HCEC 1CT (cell line): Measurements from ENCODE around the gene TEX47.
A peak's percentile ranks its signal among the peaks of the same experiment; 100 is the strongest.

ENCODE experiments used
- DNase-seq: peaks from one replicate; pipeline ENCODE4 v3.0.0-alpha.2; 2017

The TEX47 gene

DNA sequence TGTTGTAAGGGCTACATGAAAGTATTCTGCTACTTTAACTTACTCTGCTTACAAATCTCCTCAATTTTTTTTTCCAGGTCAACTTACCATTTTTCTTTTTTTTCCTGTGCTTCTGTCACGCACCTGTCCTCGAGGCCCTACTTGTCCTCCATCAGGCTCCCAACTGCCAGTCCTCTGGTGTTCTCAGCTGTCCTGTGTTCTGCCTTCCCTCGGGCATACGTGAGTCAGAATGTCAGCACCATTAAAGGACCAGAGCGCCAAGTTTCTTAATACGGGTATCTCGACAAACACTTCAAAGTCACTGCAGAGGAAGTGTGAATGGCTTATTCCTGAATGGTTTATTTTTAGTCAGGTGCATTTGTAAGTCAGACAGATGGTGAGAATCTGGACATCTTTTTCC lies at the start of gene TEX47:
Gene TEX47, minus strand, starts transcription at position 185 of the 400 bp plus-strand sequence. CDS start 795 bp downstream, outside the sequence.
- DNase-seq = no peak

GRCh38 chr7:88845091-88845490 lies 49.6 kb upstream of the TEX47 start:
- DNase-seq = no peak

DNA sequence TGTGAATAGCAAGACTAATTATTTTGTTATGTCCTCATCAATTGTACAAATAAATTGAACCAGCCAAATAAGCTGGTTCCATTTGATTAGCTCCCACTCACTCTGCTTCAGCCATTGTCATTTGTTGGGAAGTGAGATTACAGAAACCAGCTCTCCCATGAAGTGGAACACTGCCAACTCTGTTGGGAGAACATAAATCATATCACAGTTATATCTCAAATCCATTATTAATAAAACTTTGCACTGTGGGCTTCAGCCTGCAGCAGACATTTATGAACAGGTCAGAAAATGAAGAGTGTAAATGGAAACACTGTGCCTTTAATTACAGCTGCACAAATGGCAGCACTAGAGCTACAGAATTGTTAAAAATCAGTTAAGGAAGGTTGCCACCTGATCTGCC lies 46.7 kb upstream of the TEX47 start:
- DNase-seq = no peak

DNA sequence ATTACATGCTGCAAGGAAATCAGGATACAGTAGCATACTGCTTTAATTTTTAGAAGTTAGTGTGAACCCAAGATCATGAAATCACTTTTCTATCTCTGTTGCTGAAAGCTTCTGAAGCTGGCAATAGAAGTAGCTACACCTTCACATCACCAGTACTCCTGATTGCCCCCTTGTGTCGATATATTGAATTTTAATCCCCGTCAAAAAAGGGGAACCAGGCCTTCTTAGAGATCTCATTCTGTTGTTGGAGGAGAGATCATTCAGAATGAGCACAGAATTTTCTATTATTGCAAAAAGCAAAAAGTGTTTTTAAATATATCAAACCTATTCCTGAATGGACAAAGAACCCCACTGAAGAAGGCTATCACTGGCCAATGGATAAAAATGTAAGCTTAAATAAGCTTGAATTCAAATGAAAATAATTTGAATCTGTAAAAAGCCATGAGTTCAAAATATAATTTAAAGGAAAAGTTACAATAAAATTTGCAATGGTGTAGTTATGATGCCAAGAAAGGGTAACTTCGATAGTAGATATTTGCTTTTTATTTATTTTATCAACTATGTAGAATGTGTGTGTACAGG lies 39.7 kb upstream of the TEX47 start:
- no peak for DNase-seq

- DNase-seq = no peak
Measured at GRCh38 chr7:88826222-88826621, 30.7 kb upstream of the TEX47 start.

DNA sequence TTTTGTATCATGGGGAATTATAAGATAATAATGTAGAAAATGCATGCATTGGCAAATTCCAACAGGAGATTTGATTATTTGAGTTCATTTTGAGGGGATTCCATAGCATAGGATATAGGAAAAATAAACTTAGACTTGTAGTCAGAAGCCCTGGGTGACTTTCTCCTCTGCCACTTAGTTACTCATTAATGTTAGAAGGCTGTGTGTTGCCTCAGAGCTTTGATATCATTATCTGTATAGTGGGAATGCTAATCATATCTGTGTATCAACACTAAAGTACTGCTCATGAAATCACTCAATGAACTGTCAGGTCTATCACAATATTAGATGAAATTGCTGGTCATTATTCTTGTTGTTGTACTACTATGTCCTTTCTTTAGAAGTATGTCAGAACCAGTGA lies 23.0 kb upstream of the TEX47 start:
- DNase-seq = no peak

- no peak for DNase-seq
Measured at GRCh38 chr7:88806280-88807037, 10.9 kb upstream of the TEX47 start.

- DNase-seq = no peak
Measured at GRCh38 chr7:88801046-88801445, 5.5 kb upstream of the TEX47 start.

DNA sequence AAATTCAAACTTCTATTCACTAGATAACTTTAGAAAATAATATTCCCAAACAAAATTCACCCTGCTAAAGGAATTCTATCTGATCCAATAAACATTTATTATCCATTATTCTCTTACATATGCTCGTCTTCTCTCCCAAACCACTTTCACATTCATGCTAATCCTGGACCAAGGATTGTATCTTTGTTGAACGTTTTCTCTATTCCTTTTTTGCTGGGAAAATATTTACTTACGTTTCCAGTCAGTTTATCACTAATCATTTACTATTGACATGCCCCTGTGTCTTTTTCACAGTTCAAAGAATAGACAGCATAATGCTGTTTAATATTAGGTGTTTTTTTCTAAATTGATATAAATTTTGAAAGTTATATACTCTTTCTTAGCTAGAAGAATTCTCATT lies 3.2 kb downstream of the TEX47 start:
- DNase-seq = no peak

DNA sequence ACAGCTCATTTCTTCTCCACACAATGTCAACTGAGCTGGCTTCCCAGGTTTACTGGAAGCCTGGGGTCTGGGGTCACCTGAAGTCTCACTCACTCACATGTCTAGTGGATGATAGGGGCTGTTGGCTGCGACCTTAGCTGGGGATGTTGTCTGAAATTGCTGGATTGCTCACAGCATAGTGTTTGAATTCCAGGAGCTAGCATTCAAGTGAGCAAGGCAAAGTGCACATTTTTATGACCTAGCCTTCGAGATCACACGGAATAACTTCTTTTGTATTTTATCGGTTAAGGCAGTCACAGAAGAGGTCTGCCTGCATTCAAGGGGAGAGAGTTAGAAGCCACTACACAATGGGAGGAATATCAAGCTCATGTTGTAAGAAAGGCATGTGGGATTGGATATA lies 3.6 kb downstream of the TEX47 start:
- no peak for DNase-seq

DNA sequence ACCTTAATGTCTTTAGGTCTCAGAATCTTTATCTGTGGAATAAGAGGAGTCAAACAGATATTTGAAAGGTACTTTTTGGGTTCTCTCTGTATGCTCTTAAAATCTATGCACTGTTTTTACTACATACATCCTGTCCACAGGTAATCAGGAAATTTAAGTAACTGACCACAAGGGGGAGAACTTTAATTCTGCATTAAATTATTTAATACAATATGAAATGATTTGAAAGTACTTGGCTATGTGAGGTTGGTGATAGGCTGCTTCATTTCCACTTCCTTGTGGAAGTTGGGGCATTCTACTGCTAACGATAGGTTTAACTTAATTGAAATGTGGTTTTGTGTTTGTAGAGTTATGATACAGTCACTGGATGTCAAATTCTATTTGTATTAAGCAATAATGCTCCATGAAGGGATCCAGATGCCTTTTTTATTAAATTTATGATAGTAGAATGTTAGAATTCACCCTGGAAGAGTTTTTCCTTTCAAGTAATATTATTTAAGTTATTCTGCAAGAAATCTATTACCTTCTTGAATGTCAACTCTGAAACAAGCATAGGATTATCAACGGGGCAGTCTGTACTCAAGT lies 6.0 kb downstream of the TEX47 start:
- peak; percentile 5 for DNase-seq

DNA sequence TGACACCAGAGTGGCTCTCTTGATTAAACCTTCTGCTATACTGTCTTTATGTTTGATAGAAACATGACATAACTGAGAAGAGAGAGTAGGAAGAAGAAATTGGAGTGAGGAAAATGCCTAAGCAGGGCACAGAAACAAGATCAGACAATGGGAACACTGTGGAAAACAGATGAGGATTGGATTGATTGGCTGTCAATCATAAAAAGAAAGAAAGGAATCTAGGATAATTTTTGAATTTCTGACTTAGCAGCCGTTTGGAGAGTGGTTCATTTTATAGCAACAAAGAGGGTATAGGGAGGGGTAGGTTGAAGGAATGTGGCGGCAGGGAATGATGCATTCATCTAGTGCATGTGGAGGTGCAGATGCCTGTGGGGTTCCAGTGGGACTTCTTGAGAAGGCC lies 7.8 kb downstream of the TEX47 start:
- no peak for DNase-seq

- no peak for DNase-seq
Measured at GRCh38 chr7:88775838-88776237, 19.7 kb downstream of the TEX47 start.

DNA sequence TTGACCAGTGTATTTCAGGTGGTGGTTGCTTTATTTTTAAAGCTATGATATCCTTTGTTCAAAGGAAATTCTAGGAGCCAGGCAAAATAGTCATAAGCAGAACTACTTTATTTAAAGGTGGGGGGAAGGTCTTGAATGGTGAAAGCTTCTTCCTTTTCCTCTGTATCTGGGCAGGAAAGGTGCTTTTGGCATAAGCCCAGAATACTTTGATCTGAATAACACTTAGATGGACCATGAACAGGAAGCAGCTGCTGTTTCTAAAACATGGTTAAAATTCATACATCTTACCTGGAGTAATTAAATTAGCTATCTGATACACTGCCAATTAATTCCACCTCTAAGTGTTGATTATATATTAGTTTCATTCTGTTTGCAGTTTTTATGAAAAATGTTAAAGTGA lies 22.8 kb downstream of the TEX47 start:
- no peak for DNase-seq

DNA sequence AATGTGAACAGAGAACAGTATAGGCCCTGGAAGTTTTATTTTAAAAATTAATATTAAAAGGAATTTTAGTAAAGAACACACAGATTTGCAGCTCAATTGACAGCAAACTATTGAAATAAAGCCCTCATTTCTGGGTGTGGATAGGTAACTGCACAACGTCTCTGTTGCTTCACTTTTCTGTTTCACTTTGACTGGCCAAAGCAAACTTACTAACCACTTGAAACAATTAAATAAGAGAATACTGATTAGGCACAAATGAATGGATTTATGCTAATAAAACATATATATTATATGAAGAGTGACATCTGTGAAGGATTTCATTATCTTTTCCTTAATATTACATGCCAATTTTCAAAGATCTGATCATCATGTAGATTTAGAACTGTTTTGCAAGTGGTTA lies 24.1 kb downstream of the TEX47 start:
- no peak for DNase-seq

GRCh38 chr7:88761779-88762178 lies 33.8 kb downstream of the TEX47 start:
- no peak for DNase-seq

DNA sequence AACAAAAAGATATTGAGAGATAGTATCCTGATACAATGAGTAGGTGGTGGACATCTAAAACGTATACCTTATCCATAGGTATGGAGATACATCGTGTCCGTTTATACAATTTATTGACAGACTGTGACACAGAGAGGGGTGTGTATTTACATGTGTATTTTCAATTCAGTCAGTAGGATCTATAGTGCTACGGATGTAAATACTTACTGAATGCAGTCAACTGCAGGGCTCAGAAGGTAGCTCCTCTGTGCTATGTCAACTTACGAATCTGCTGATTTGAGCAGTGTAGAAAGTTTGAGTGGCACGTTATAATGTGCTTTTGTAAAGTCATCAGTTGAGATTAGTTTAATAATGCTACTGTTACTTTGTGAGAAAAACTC lies 35.4 kb downstream of the TEX47 start:
- DNase-seq = no peak

DNA sequence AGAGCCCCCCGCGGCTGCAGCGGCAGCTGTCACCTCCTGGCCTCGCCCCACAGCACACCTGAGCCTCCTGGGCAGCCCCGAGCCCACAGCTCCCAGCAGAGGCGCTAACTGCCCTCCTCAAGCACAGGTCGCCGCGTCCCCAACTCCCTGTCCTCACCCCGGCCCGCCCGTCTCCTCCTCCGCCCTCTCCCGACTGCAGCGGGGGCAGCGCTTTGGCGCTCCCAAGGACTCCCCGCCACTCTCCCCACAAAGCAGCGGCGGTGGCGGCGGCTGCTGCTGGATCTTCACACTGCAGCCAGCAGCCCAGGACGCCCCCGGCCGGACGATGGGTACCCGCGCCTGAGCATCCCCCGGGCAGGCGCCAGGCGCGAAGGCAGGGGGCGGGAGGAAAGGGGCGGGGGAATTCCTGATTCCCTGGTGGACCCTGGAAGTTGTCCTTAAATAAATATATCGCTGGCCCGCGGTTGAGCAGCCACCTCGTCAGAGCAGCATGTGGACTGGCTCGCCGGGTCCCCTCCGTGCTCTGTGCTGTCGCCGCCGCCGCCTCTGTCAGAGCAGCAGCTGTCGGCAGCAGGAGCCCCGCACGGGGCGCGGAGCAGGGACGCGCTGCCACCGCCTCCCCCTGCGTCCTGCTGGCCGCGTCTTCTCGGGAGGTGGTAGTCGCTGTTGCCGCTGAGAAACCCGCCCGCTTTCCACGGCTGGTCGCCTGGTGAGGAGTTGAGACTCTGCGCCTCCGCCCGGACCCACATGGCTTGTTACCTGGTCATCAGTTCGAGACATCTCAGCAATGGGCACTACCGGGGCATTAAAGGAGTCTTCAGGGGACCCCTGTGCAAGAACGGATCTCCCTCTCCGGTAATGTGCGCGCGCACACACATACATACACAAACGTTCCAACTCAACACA lies 36.1 kb downstream of the TEX47 start, which contains the start of gene ZNF804B:
Gene ZNF804B, plus strand, starts transcription at position 471 of the 906 bp plus-strand sequence. Its CDS starts 277 bp downstream, at position 748.
- DNase-seq = no peak

DNA sequence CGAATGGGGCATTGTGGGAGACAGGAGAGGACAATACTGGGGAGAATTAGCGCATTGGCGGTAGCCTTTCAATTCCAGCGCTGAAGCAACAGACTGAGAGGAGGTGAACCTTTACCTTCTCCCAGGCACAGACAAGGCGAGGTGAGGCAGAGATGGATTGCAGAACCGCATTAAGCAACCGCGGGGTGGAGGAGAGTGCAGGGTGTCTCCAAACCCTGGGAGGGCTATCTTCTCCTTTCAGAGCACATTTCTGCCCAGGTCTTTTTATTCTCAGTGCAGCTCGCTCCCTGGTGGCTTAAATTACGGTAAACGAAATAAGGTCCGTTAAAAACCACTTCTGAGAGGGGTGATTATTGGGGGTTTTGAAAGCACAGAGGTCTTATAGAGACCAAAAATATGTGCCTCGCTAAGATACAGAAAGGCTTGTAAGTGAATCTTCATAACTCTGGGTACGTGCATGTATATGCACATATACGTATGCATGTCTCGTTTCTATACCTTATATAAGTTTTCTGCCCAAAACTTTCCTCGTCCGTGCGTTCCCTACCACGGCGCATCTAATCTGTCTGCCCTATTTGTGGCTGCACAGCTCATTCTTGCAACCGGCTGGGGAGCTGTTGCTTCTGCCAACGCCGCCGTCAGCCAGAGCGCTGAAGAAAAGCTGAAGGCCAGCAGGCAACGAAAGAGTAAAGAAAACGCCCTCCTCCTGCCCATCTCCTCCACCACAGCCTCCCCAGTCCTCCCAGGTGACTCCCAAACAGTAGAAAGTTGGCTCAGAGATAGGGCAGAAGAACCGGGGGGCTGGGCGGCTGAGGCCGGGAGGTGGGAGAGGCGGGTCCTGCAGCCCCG lies 36.9 kb downstream of the TEX47 start:
- no peak for DNase-seq

GRCh38 chr7:88757371-88757770 lies 38.2 kb downstream of the TEX47 start:
- no peak for DNase-seq

GRCh38 chr7:88756802-88757201 lies 38.7 kb downstream of the TEX47 start:
- no peak for DNase-seq

DNA sequence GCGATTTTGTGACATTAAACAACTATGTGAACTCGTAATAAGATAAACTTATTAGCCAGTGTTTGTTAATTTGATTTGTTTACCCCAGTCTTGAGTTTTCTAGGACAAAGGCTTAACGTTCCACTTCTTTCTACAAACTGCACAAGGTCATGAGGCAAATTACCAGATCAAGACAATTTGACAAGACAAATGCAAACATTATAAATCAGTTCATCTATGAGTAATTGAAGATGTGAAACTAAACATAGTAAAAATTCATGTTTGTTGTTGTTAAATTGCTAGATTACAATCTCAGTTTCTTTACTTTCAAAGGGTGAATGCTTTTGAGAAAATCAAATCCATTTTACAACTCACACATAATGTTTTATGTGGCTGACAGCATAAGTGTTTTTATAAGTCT lies 49.4 kb downstream of the TEX47 start:
- DNase-seq = no peak
